OCI-M2 (cell line): ENCODE results near the gene TENM4.

Source experiments
- DNase-seq: peaks from one replicate; lab custom pipeline; 2025; ENCODE audit not compliant: unreplicated experiment; lab: John Stamatoyannopoulos, UW

The TENM4 gene

DNA sequence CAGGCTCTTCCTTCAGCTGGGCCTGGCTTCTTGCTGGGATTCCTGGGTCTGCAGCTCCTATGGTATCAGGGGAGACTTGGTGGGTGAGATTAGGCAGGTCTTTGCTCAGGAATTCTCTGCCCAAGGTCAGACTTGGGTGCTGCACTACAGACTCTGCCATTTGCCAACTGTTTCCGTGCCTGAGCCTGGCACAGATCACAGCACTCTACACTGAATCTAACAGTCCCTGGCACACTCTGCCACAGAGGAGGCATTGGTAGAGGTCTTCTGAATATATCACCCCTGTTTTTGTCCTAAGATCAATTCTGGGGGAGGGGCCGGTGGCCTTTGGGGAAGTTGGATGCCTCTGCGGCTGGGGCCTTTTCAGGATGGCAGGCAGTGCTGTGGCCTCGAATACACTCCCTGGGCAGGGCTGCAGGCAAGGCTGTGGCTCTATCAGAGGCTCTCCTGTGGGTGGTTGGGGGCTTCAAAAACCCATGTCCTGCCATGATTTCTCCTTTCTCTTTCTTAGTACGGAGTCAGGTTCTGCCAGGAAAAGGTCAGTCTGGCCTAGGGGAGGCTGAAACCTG lies 751.2 kb downstream of the TENM4 start:
- no peak for DNase-seq

DNA sequence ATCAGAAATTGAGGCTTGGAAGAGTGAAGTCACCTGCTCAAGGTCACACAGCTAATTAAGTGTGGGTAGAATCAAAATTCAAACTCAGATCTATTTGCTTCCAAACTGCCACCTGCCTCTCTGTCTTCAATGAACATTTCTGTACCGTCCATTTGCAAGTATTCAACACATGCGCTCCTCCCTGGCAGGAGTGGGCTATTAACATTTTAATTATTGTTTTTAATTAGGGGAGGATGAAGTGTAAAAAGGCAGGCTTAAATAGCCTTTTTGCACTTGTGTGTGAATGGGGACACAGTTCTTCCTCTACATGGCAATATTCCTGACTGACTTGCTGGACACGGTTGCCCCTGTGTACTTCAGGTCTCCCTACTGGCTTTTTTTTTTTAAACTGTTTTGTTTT lies 751.7 kb downstream of the TENM4 start:
- DNase-seq: no peak

GRCh38 chr11:78688460-78688859 lies 752.4 kb downstream of the TENM4 start:
- no peak for DNase-seq

- no peak for DNase-seq
These were observed 755.7 kb downstream of the TENM4 start for GRCh38 chr11:78685156-78685555.

GRCh38 chr11:78684377-78684776 lies 756.5 kb downstream of the TENM4 start:
- no peak for DNase-seq

GRCh38 chr11:78683774-78684173 lies 757.1 kb downstream of the TENM4 start:
- no peak for DNase-seq

- no peak for DNase-seq
These were observed 764.7 kb downstream of the TENM4 start for GRCh38 chr11:78676026-78676557.

DNA sequence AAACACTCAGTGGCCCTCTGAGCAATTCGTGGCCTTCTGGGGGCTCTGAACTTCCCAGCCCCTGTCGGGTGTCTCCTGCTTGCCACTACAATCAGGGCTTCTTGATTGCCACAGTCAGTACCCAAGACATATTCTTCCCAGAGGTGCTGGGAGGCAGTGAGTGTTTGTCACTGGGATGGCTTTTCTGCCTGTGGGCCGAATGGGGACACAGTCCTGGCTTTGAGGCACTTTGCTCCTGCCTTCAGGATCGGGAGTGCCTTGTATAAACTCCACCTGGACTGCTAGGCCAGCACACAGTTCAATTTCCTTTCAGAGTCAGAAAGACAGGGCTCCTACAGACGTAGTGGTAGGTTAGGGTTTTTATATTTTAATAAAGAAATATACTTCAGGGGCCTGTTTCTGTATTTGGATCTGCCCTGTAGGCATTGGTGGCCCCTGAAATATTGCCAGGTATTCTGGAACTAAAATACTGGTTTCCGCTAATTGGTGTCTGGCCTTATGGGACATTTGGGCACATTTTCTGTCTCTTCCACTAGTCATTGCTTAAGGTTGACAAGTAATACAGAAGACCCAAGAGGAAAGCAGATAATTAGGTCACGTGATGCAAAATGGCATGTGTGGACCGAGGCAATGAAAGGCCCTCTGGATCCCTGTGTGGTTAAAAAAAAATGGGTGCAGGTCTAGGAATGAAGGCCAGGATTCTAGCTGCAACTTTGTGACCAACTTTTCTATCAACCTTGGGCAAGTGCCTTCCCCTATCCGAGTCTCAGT lies 767.8 kb downstream of the TENM4 start:
- no peak for DNase-seq

GRCh38 chr11:78669249-78669648 lies 771.6 kb downstream of the TENM4 start:
- DNase-seq: no peak

GRCh38 chr11:78667461-78667860 lies 773.4 kb downstream of the TENM4 start:
- DNase-seq: no peak

DNA sequence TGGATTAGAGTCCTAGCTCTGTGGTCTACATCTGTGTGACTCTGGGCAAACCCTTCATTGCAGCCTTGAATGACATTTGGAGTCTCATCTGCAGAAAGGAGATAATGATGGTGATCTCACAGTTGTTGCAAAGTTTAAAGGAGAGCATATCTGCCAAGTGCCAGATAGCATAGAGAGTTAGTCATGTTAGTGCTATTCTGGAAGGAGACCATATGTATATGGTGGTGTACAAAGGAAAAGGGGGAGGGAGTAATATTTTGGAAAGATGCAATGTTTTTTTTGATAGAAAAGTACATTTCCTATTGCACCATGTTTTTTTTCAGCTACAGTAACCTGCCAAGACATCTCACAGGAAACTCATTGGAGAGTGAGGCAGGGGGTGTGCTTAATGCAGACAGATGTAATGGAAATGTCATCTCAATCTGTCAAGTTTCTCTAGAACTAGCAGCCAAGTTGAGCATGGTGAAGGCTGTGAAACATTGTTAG lies 774.1 kb downstream of the TENM4 start:
- no peak for DNase-seq

GRCh38 chr11:78664636-78665035 lies 776.2 kb downstream of the TENM4 start:
- no peak for DNase-seq

DNA sequence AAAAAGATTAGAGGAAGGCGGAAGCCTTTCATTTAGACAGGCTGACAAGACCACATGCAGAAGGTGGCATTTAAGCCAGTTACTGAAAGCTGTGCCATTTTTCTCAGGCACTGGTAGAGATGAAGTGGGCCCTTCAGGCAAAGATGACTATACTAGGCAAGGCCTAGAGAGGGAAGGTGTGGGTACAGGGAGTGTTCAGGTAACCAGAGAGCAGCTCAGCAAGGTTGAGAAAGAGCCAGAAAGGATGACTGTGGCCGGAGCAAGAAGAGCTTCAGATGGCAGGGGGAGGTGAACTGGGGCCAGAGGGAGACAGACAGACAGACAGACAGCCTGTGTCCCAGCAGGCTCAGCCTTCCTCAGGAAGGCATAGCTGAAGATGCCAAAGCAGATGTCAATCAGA lies 778.0 kb downstream of the TENM4 start:
- DNase-seq: no peak

DNA sequence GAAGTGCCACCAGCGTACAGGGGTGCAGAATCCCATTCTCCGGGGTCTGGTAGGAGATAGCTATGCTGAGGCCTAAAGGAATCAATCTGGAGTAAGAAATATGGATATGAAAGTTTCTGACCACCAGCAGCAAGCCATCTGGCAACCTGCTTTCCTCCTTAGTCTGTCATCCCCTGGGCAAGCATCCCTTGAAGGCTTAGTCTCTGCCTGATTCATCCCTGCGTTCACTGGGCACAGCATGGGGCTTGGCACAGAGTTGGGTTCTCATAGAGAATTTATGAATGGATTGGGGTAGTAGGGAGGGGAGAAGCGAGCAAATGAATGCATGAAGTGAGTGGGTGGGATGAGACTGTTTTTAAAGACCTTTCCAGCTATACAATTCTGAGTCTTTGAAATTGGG lies 780.4 kb downstream of the TENM4 start:
- no peak for DNase-seq

DNA sequence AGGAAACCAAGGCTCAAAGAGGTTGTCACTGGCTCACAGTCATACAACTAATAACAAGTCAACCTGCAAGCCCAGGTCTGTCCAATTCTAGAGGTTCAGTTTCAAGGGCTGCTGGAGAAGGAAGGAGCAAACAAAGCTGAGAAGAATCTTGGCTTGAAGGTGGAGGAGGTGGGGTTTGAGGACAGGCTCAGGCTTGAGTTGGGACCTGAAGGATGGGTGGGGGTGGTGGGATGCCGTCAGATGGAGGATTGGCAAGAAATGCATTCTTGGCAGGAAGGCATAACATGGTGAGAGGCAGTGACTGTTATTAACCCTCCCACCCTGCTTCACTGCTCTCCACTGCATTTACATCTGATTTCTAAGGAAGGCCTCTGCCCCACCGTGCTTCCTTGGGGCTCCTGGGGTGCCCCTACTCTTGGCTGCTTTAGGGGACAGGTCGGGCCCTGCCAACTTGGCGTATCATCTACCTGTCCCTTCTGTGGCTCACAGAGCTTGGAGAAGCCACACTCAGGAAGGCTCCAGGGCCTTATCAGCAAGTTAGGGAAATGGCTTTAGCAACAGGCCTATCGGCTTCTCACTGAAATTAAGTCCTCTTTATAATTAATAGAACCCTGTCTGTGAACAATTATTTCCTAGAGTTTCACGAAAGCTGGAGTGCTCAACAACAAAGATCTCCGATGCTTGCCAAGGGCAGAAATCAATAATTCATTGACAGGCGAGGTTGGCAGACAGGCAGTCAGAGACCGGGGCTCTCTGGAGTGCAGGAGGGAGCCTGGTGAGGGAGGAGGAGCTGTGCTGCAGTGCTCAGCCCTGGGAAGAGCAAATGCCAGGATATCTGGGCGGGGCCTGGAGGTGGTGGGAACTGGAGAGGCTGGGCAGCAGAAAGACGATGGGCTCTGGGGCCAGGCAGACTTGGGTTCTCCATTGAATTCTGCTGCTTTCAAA lies 781.2 kb downstream of the TENM4 start:
- DNase-seq: no peak

GRCh38 chr11:78657968-78658839 lies 782.6 kb downstream of the TENM4 start:
- DNase-seq: no peak

GRCh38 chr11:78657441-78657840 lies 783.4 kb downstream of the TENM4 start:
- no peak for DNase-seq

DNA sequence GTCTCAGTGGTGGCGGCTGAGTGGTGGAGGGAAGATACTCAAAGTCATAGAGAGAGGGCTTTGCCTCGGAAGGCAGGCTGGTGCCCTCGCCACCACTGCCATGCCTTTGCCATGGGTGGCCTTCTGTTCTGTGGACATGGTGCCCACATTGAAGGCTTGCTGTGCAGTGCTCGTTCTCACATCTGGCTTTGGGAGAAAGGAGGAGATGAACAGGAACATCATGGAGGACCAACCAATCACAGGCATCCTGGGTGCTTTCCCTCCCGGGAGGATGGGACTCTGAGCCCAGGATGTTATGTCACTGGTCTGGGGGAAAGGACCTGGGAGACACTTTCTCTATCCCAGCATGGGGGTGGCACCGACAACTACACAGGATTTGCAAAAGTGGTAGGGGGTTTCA lies 783.8 kb downstream of the TENM4 start:
- DNase-seq: no peak

GRCh38 chr11:78656327-78656726 lies 784.5 kb downstream of the TENM4 start:
- DNase-seq: no peak

DNA sequence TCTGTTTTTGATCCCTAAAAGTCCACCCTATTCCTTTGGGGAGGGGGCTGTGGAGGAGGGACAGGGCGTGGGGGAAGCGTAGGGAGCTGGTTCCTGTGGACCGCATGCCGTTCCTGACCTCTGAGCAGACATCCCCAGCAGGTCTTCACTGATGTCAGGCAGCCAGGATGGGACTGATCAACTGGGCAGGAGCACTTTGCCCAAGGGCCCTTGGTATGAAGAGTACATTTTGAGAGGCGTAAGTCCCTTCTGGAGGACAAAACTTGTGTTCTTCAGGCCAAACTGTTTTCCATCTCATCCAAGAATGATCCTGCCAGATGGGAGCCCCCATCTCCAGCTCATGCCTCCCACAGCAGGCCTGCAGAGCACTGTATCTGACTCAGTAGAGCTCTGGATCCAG lies 785.3 kb downstream of the TENM4 start:
- no peak for DNase-seq
